ENCODE results near the gene CT45A5. TPM values are rescaled to one million over a fixed set of nuclear protein-coding genes. Genes with fewer than 3 reads are reported as not detected.
"Not testable (repeated sequence)": the region's sequence is repeated elsewhere in the genome, so short reads cannot be mapped to it uniquely, and the experiment has no call there.

The CT45A5 gene
- total RNA-seq, 1 experiment from 2014 or later: not detected

- H3K4me1 Mint-ChIP-seq (ENCODE audit: insufficient read depth, unreplicated experiment): no peaks in the 10 kb centered on the region
- no peaks in the 10 kb centered on the region for H3K36me3 Mint-ChIP-seq (ENCODE audit: insufficient read depth, unreplicated experiment)
- H3K27ac Mint-ChIP-seq (ENCODE audit: low read depth, unreplicated experiment): no peak overlapping the region
- intact Hi-C loops (cut with micrococcal nuclease): no loop called here
- peak; percentile 64 for DNase-seq (ENCODE audit: unreplicated experiment)
- H3K27me3 Mint-ChIP-seq (ENCODE audit: insufficient read depth, unreplicated experiment): no peaks in the 10 kb centered on the region
- POLR2A ChIA-PET: no interaction called here
- CTCF ChIA-PET: interaction anchor here (1.3 to 2.2 kb wide), 2 partner anchors 34 to 190 kb away, joined by 4 to 21 read pairs; no protein-coding TSS in a partner anchor
- peak; percentile 39 for TF ChIP-seq CTCF (IDR thresholded peaks at IDR 0.05; ENCODE audit: unreplicated experiment)
- H3K9me3 Mint-ChIP-seq (ENCODE audit: unreplicated experiment): no peaks in the 10 kb centered on the region
- BruUV-seq (replicated peaks): no TSS peak
- H3K4me3 Mint-ChIP-seq (ENCODE audit: unreplicated experiment): no peak overlapping the region
These were observed 44.6 kb downstream of the CT45A5 start for GRCh38 chrX:135740681-135741149.

- intact Hi-C loops (cut with micrococcal nuclease): no loop called here
- no peaks in the 10 kb centered on the region for H3K27me3 Mint-ChIP-seq (ENCODE audit: insufficient read depth, unreplicated experiment)
These were observed 47.8 kb downstream of the CT45A5 start for GRCh38 chrX:135737366-135738071.

GRCh38 chrX:135734666-135735065 lies 50.6 kb downstream of the CT45A5 start:
- H3K4me3 Mint-ChIP-seq (ENCODE audit: unreplicated experiment); H3K27me3 Mint-ChIP-seq (ENCODE audit: insufficient read depth, unreplicated experiment); intact Hi-C loops (cut with micrococcal nuclease); POLR2A ChIA-PET; H3K36me3 Mint-ChIP-seq (ENCODE audit: insufficient read depth, unreplicated experiment); CTCF ChIA-PET; BruUV-seq (replicated peaks); H3K27ac Mint-ChIP-seq (ENCODE audit: low read depth, unreplicated experiment); H3K9me3 Mint-ChIP-seq (ENCODE audit: unreplicated experiment); DNase-seq (ENCODE audit: unreplicated experiment); H3K4me1 Mint-ChIP-seq (ENCODE audit: insufficient read depth, unreplicated experiment): not testable (repeated sequence)

More at GRCh38 chrX:135737366-135738071, 47.8 kb downstream of the CT45A5 start:
- Mint-ChIP-seq H3K27ac (ENCODE audit: low read depth, unreplicated experiment) (no peak overlapping the region), H3K4me1 (ENCODE audit: insufficient read depth, unreplicated experiment) (no peaks in the 10 kb centered on the region), H3K36me3 (ENCODE audit: insufficient read depth, unreplicated experiment) (no peaks in the 10 kb centered on the region), H3K4me3 (ENCODE audit: unreplicated experiment) (no peak overlapping the region), H3K9me3 (ENCODE audit: unreplicated experiment) (no peaks in the 10 kb centered on the region)
- POLR2A ChIA-PET: no interaction called here
- CTCF ChIA-PET: interaction anchor here (0.6 to 1.2 kb wide), 4 partner anchors 170 to 532 kb away, joined by 3 to 4 read pairs (median 3); no protein-coding TSS in a partner anchor
- no TSS peak for BruUV-seq (replicated peaks)
- no peak for TF ChIP-seq CTCF (IDR thresholded peaks at IDR 0.05; ENCODE audit: unreplicated experiment)
- DNase-seq (ENCODE audit: unreplicated experiment): peak; percentile 27

Other genes with a start within 250 kb of the CT45A5 start
- not detected in 2 replicates for gene CT45A1, start 71.9 kb downstream of the CT45A5 start, total RNA-seq (2022)
- not detected in 2 replicates for gene CT45A3, start 17.3 kb downstream of the CT45A5 start, total RNA-seq (2022)
- not detected in 2 replicates for gene CT45A6, start 17.3 kb upstream of the CT45A5 start, total RNA-seq (2022)
- gene CT45A2, start 34.5 kb upstream of the CT45A5 start, total RNA-seq (2022): not detected in 2 replicates
- gene CT45A7, start 51.8 kb upstream of the CT45A5 start, total RNA-seq (2022): not detected in 2 replicates
- gene CT45A8, start 69.0 kb upstream of the CT45A5 start, total RNA-seq (2022): not detected in 2 replicates
- not detected in 2 replicates for gene CT45A9, start 86.3 kb upstream of the CT45A5 start, total RNA-seq (2022)
- gene CT45A10, start 107.9 kb upstream of the CT45A5 start, total RNA-seq (2022): not detected in 2 replicates
- not detected in 2 replicates for gene SAGE1, start 108.2 kb upstream of the CT45A5 start, total RNA-seq (2022)
- gene MMGT1, start 188.5 kb upstream of the CT45A5 start, total RNA-seq (2022): 24.1 and 27.7 TPM in 2 replicates
- gene SLC9A6, start 199.9 kb upstream of the CT45A5 start, total RNA-seq (2022): 8.1 and 10.7 TPM in 2 replicates